NT2/D1 (cell line): ENCODE data around the gene RHEX.

Source experiments
- DNase-seq: peaks from one replicate; pipeline ENCODE4 v3.0.0-alpha.2; 2011; ENCODE audit warnings: low read depth, low spot score
- H3K27me3 ChIP-seq: 2 replicates; pipeline ENCODE4 v1.6.0; 2011; ENCODE audit warnings: mild to moderate bottlenecking; ENCODE audit not compliant: insufficient read length, insufficient read depth
- H3K36me3 ChIP-seq: 2 replicates; pipeline ENCODE4 v1.6.1; 2011; ENCODE audit warnings: mild to moderate bottlenecking, low read length, mixed read lengths; ENCODE audit not compliant: insufficient read depth, insufficient read length
- H3K4me1 ChIP-seq: 2 replicates; pipeline ENCODE4 v1.5.1; 2011; ENCODE audit not compliant: insufficient read depth, insufficient read length
- H3K4me3 ChIP-seq: 2 replicates; pipeline ENCODE4 v1.5.1; 2011; ENCODE audit warnings: low read depth; ENCODE audit not compliant: insufficient read length
- H3K9ac ChIP-seq: 2 replicates; pipeline ENCODE4 v1.6.0; 2011; ENCODE audit warnings: low read depth; ENCODE audit not compliant: insufficient read length
- H3K9me3 ChIP-seq: 2 replicates; pipeline ENCODE4 v1.5.1; 2011; ENCODE audit warnings: mild to moderate bottlenecking, low read length; ENCODE audit not compliant: insufficient read depth
- SUZ12 ChIP-seq: IDR thresholded peaks from 2 replicates; pipeline ENCODE4 v1.6.1; 2011; ENCODE audit not compliant: insufficient read length, insufficient read depth; ENCODE audit errors: extremely low read depth
- YY1 ChIP-seq: IDR thresholded peaks from 2 replicates; pipeline ENCODE4 v1.6.1; 2011; ENCODE audit not compliant: insufficient read length, insufficient read depth
- ZNF274 ChIP-seq: IDR thresholded peaks from 2 replicates; pipeline ENCODE4 v1.6.1; 2011; ENCODE audit warnings: mild to moderate bottlenecking, low read depth, low read length

Gene RHEX

GRCh38 chr1:206065547-206066145 lies 12.7 kb downstream of the RHEX start:
- H3K9ac ChIP-seq, result no peak overlapping the region
- no peak overlapping the region for H3K4me3 ChIP-seq
- H3K36me3 ChIP-seq, result no peaks in the 10 kb centered on the region

GRCh38 chr1:206066479-206067171 lies 13.7 kb downstream of the RHEX start:
- Histone ChIP-seq H3K4me3 (no peak overlapping the region), H3K9ac (no peak overlapping the region), H3K27me3 (no peaks in the 10 kb centered on the region), H3K36me3 (no peaks in the 10 kb centered on the region), H3K4me1 (peaks cover 2% of the 10 kb centered on the region), H3K9me3 (peaks cover 13% of the 10 kb centered on the region; the same call in 1 of the 2 replicates)
- no peak for DNase-seq
- TF ChIP-seq ZNF274, result no peak

More at GRCh38 chr1:206065547-206066145, 12.7 kb downstream of the RHEX start:
- TF ChIP-seq SUZ12, result no peak
- TF ChIP-seq YY1, result no peak
- no peak for TF ChIP-seq ZNF274
- peaks cover 2% of the 10 kb centered on the region for H3K4me1 ChIP-seq
- H3K27me3 ChIP-seq, result no peaks in the 10 kb centered on the region
- DNase-seq, result no peak
- H3K9me3 ChIP-seq, result peaks cover 18% of the 10 kb centered on the region; the same call in 1 of the 2 replicates

GRCh38 chr1:206067486-206068227 lies 14.7 kb downstream of the RHEX start:
- Histone ChIP-seq H3K4me3 (no peak overlapping the region), H3K9me3 (peaks cover 7% of the 10 kb centered on the region; the same call in 1 of the 2 replicates), H3K27me3 (no peaks in the 10 kb centered on the region), H3K4me1 (peaks cover 2% of the 10 kb centered on the region), H3K36me3 (no peaks in the 10 kb centered on the region), H3K9ac (no peak overlapping the region)
- TF ChIP-seq ZNF274 (no peak), YY1 (no peak), SUZ12 (no peak)
- DNase-seq, result no peak

GRCh38 chr1:206068314-206068713 lies 15.3 kb downstream of the RHEX start:
- Histone ChIP-seq H3K4me3 (no peak overlapping the region), H3K9me3 (peaks cover under 1% of the 10 kb centered on the region; the same call in 1 of the 2 replicates), H3K4me1 (peaks cover 2% of the 10 kb centered on the region), H3K36me3 (no peaks in the 10 kb centered on the region), H3K9ac (no peak overlapping the region), H3K27me3 (no peaks in the 10 kb centered on the region)
- no peak for DNase-seq
- TF ChIP-seq ZNF274, result no peak

- Histone ChIP-seq H3K9ac (no peak overlapping the region), H3K4me3 (no peak overlapping the region), H3K9me3 (no peaks in the 10 kb centered on the region), H3K27me3 (no peaks in the 10 kb centered on the region), H3K4me1 (peaks cover 2% of the 10 kb centered on the region), H3K36me3 (no peaks in the 10 kb centered on the region)
- DNase-seq, result no peak
- TF ChIP-seq YY1, result no peak
- TF ChIP-seq ZNF274, result no peak
- no peak for TF ChIP-seq SUZ12
These were observed 17.8 kb downstream of the RHEX start for GRCh38 chr1:206070627-206071304.

GRCh38 chr1:206074839-206075238 lies 21.9 kb downstream of the RHEX start:
- no peak overlapping the region for H3K4me3 ChIP-seq
- H3K4me1 ChIP-seq, result peaks cover 2% of the 10 kb centered on the region
- no peaks in the 10 kb centered on the region for H3K36me3 ChIP-seq
- TF ChIP-seq YY1, result no peak
- TF ChIP-seq ZNF274, result no peak
- no peak for TF ChIP-seq SUZ12
- H3K27me3 ChIP-seq, result no peaks in the 10 kb centered on the region
- H3K9ac ChIP-seq, result no peak overlapping the region
- DNase-seq, result no peak
- no peaks in the 10 kb centered on the region for H3K9me3 ChIP-seq
